Left renal pelvis (tissue), 4 donors: ENCODE measurements around the gene LAS1L. TPM values are rescaled to one million over a fixed set of nuclear protein-coding genes. Genes with fewer than 3 reads are reported as not detected.
A peak's percentile ranks its signal among the peaks of the same experiment; 100 is the strongest.
"Not testable (repeated sequence)": the region's sequence is repeated elsewhere in the genome, so short reads cannot be mapped to it uniquely, and the experiment has no call there.

ENCODE experiments used
- DNase-seq, 4 donors: peaks; one replicate each; pipeline ENCODE4 v3.0.0-alpha.2; 2013; ENCODE audit warnings: low read depth in 4 of 4, low spot score in 3 of 4
- polyA plus RNA-seq, 4 donors: library from polyadenylated mRNA; unstranded; fragments of 120-200 nt; gene quantifications; one replicate each; pipeline ENCODE4 v1.2.1, GENCODE V29; 2013; ENCODE audit not compliant: insufficient read length in 4 of 4

The LAS1L gene
- polyA plus RNA-seq = 10 to 100 TPM; 33.6 to 49.6 (median 43.2) TPM

DNA sequence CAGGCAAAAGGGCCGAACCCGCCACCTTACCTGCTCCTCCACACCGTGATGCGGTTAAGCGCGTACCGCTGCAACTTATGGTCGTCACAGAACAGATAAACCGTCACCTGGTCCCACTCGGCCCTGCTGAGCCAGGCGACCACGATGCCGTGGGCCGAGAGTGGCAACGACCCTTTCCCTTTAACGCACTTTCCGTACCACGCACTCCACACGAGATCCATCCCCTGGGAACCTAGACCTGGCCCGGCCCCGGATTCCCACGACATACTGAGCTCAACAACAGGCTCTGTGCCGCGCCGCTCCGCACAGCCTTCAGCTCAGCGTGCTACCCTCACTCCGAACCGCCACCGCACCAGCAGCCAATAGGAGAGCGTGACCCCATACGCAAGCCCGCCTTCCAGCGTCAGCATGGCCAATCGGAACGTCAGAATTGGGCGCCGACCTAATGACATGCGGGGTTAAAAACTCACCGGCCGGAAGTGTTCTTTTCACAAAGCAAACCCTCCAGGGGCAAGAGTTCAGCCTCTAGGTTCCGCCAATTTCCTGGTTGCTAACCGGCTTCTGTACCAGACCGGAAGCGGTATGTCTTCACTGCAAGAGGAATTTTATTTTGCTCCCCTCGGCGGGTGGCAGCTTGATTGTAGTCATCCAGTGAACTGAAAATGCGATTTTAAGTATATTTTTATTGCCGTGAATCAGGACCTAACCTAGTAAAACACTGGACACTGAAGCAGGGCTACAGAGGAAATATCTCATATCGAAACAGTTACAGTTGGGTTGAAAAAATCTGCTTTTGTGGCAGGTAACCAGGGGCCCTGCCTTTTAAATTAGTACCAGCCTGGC lies at the start of gene LAS1L:
Gene LAS1L, minus strand, starts transcription at position 338 of the 843 bp plus-strand sequence. Its CDS starts 72 bp downstream, at position 266.
- DNase-seq = peak; percentile 79 to 87 (median 83)

DNA sequence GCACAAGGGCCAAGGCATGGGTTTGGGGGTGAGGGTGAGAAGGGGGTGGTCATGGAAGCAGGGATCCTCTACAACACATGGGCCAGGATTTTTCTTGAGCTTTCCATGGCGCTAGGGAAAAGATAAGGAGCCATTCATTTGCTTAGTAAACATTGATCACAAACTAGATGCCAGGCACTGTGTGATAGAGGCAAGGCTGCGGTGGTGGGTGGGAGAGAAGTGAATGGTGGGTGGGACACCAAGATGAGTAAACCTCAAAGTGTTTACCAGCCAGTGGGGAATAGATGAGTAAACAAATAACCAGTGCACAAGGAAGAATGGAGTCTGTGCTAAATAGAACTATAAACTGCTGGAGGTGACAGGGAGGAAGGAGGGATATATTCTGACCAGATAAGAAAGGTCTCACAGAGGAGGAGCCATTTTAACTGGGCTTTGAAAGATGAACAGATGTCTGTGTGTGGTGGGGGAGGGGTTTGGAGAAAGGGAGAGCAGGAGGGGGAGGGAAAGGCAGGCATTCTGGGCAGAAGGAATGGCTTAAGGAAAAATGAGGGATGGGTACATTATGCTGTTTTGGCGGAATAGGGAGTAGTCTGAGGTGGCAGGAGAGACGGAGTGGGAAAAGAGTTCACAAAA lies 48.0 kb upstream of the LAS1L start:
- no peak for DNase-seq

DNA sequence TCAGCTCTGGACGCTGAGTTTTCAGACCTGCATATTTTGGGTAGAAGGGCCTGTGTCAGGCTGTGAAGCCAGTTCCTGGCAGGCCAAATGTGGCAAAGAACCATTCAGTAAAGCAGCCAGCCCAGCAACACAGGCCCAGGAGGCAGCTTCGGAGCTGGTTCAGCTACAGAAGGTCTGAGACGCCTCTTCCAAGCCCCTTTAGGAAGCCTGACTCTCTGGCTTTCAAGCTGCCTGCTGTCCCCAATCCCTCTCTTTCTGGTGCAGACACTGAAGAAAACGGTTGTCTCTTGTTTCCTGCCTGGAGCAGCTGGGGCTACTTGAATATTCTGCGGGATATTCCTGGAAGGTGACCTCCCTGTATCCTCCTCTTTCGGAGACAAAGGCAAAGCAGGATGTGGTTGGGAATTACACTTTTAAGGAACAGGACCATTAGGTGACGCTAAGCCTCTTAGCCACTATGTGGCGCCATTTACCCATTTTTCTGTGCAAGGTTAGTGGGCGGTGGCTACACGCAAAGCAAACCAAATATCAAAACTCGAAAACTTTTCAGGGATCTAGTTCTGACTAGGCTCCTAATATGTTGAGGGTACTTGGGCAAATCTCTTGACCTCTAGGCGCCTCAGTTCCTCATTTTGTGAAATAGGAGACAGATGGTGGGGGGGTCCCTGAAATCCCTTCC lies 47.2 kb upstream of the LAS1L start:
- DNase-seq = peak in 3 of 4 donors; percentile 36 to 44 (median 39)

DNA sequence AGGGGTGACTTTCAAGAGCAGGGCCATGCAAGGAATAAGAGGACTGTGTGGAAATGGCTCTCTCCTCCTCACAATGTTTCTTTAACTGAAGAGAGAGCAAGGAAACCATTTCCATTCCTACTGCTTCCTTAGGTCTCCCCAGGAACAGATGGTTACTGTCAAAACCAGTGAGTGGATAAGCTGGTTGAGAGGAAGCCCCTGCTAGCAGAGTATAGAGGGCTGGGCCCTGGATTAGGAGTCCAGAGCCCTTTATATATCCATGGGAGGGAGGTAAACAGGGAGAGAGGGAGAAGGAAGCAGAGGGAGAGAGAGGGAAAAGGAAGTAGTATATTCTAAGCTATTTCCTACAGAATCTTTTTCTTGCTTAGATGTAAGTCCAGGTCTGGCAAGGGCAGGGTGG lies 43.8 kb upstream of the LAS1L start:
- no peak for DNase-seq

DNA sequence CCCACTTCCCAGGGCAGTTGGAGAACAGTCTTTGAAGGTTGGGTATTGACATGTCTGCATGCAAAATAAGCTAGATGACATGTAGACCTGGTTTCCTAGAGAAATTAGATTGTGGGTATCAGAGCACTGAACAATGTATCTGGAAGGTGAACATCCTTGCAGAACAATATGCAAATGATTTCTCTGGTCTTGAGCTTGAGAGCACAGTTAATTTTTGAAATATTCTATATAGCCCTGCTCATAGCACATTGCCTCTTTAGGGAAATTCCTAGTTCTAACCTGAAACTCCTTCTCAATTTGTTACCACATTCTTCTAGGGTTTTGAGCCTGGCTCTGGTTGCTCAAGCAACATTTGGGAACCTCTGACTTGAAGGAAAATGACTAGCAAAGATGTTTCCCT lies 41.6 kb upstream of the LAS1L start:
- no peak for DNase-seq

DNA sequence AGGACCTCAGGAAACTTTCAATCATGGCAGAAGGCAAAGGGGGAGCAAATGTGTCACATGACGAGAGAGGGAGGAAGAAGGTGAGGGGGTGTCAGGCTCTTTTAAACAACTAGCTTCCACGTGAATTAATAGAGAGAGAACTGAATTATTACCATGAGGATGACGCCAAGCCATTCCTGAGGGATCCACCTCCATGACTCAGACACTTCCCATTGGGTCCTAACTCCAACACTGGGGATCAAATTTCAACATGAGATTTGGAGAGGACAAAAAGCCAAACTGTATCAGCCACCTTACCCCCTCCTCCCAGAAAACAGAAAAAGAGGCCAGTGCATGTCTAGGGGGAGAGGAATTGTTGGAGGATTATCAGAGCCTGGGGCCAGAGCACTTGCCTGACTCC lies 40.4 kb upstream of the LAS1L start:
- no peak for DNase-seq

DNA sequence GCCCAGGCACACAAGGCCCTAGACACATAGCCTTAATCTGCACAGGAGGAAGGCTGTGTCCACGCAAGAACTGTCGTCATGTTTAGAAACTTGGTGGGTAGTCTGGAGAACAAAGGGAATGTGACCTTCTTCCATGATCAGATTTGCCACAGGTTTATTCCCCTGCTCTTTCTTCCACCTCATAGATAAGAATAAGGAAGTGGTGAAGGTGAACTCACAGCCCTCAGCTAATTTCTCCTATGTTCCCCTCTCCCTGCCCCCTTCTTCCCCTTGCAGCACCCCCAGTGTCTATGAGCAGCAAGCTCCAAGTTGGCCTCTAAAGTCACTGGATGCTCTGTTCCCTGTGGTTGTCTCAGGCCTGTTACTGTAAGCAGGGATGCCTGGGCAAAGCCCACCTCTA lies 39.8 kb upstream of the LAS1L start:
- no peak for DNase-seq

DNA sequence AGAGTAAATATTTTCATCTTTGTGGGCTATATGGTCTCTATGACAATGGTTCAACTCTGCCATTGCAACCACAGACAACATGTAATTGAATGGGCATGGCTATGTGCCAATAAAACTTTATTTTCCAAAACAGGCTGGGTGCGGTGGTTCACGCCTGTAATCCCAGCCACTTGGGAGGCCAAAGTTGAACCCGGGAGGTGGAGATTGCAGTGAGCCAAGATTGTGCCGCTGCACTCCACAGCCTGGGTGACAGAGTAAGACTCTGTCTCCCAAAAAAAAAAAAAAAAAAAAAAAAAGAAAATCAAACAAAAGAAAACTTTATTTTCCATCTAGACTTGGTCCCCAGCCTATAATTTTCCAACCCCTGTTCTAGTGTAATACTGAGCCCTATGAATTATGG lies 38.4 kb upstream of the LAS1L start:
- no peak for DNase-seq

DNA sequence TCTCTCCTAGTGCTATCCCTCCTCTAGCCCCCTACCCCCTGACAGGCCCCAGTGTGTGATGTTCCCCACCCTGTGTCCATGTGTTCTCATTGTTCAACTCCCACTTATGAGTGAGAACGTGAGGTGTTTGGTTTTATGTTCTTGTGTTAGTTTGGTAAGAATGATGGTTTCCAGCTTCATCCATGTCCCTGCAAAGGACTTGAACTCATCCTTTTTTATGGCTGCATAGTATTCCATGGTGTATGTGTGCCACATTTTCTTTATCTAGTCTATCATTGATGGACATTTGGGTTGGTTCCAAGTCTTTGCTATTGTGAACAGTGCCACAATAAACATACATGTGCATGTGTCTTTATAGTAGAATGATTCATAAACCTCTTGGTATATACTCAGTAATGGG lies 28.3 kb upstream of the LAS1L start:
- not testable (repeated sequence) for DNase-seq

DNA sequence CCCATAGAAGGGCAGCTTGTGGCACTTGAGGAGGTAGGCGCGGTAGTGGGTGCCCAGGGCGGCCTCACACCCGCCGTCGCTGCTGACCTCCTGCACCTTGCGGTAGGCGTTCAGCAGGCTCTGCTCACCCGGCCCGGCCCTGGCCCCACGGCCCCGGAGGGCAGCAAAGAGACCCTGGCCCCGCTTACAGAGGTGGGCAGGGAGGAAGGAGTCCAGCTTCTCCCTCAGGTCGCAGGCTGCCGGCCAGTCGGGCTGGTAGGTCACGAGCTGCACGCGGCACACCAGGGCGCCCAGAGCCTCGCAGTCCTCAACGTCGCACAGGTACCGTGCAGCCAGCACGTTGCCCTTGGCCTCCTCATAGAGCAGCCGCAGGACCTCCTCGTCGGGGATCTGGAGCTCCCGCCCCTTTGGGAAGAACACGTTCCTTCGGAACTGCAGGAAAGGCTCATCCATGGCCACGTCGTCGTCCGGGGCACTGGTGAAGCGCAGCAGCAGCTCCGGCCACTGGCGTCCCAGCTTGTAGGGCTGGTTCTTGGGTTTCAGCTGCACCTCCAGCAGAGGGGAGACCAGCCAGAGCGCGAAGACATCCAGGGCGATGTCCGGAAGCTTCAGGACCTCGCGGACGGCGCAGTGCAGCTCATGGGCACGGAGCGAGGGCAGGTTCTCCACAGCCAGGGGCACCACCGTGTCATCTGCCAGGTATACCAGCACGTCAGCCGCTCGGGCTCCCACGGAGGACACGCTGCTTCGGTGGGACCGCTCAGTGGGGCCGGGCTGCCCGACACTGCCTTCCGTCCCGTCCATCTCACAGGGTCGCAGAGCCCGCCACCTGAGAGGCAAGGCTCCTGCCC lies 17.1 kb upstream of the LAS1L start:
- no peak for DNase-seq

DNA sequence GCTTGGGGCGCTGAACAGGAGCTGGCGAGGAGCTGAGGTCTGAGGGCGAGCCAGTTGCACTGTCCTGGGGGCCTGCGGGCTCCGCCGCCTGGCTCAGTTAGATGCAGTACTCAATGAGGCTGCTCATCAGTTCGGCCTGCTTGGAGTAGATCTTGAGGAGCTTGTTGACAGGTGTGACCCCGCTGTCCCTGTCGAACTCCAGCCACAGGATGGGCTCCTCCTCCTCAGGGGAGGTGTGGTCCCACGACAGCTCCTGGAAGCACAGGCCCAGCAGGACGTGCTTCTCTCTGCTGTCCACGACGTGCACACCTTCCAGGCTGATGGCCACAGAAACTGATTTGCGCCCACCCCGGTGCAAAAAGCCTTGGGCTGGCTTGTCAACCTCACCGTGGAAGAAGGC lies 16.5 kb upstream of the LAS1L start:
- DNase-seq = no peak

DNA sequence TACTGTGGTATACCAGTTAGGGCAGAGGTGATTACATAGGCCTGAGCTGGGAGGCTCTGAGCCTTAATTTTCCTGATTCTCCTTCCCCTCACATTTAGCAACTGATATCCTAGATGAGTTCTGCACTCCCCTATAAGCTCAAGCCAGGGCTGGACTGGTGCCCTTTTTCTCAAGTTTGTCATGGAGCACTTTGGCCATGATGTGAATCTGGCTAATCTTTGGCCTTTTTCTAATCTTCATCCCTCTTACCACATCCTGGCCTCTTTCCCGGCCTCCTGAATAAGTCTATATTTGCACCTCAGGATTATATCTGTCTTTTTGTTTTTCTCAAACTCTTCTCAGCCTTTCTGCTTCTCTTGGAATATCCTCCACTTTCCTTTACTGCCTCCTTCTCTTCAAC lies 10.9 kb upstream of the LAS1L start:
- DNase-seq = no peak

DNA sequence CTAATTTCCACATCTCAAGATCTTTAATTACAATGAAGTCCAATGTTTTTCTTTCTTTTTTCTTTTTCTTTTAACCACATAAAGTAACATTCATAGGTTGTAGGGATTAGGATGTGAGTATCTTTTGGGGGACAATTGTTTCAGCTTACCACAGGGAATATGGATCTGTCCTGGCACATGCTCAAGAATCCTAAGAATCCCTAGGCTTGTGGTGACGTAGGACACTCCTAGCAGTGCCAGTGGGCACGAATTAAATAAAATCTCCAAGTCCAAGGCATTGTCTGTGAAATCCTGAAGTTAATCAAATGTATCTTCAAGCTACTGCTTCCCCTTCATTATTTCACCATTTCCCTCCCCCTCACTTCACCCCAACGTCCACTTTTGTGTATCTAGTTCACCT lies 2.6 kb upstream of the LAS1L start:
- DNase-seq = no peak

DNA sequence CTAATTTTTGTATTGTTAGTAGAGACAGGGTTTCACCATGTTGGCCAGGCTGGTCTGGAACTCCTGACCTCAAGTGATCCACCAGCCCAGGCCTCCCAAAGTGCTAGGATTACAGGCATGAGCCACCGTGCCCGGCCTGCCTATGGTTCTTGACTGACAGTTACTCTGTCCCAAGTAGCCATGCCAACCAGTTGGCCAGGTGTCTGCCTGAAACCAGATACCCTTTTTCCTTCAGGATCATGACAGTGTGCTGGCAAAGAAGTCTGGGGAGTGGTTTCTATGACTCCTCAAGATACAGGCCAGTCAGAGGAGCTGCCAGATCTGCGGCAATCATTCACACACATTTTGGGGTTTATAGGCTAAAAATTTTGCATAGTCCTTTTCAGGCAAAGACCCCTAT lies 1.7 kb upstream of the LAS1L start:
- no peak for DNase-seq

DNA sequence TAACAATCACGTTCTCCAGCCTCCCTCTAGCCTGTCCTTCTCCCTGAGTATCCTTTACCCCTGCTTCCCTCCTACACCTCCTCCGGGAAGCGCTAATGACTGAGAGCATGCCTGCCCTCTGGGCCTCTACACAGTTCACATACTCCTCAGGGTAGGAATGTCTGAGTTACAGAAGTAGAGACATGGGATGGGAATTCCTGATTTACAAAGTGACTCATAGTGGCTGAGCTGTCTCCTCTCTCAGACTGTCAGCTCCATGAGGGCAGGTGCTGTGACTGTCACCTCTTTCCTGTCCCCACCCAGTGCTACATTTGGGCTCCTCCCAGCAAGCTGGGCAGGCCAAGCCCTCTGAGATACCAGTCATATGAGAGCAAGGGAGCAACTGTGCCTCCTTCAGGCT lies 2.6 kb downstream of the LAS1L start:
- DNase-seq = no peak

DNA sequence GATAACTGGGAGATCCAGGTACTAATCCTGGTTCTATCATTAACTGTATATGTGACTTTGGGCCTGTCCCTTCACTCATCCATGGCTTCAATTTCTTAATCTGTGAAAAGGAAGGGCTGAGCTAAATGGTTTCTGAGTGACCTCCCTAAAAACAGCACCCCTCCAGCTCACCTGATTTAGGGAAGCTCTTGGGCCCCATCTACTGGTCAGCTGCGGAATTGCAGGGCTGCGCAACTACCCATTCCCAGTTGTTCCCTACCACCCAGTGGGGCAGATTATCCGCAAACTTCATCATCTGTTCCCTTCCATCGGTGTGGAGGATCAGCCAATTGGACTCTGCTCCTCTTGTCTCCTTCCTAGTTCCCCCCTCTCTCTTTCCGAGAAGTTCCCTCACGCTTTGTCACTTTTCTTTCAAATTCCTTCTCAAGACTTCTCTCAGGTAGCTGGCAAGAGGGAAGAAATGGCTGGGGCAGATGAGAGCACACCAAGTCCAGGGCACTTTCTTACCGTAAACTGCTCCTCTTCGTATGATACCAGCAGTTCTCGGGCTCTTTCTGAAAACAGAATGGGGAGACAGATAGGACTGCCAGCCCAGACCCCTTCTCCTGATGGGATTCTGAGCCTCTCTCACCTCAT lies 5.8 kb downstream of the LAS1L start:
- no peak for DNase-seq

DNA sequence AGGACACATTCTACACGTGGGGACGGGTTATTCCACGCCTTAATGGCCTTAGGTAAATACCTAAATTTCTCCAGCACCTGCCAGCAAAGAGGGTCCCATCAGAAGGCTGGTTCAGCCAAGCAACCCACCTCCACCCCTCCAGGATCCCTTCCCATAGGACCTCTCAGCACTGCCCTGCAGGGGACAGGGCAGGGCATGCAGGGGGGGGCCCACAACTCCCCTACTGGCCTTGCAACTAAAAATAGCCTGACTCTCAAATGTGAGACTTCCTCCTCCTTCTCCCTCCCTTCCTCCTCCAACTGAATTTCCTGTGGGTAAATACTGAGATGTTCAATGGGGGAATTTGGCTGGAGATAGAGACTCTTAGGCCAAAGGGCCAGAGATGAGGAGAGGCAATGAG lies 6.3 kb downstream of the LAS1L start:
- DNase-seq = no peak

DNA sequence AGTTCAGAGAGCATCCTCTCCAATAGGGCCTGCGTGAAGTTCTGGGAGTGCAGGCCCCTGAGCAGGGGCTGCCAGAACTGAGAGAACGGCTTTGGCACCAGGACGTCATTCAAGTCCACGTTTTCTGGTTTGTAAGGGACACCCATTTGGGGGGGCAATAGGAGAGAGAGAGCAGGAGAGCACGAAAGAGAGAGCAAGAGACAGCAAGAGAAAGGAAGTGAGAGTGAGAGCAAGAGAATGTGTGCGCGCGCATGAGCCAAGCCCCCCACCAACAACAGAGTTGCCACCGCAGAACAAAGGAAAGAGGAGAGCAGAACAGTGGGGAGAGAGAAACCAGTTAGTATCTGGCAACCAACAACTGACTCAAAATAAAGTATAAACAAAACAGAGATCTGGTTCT lies 10.4 kb downstream of the LAS1L start:
- DNase-seq = no peak

DNA sequence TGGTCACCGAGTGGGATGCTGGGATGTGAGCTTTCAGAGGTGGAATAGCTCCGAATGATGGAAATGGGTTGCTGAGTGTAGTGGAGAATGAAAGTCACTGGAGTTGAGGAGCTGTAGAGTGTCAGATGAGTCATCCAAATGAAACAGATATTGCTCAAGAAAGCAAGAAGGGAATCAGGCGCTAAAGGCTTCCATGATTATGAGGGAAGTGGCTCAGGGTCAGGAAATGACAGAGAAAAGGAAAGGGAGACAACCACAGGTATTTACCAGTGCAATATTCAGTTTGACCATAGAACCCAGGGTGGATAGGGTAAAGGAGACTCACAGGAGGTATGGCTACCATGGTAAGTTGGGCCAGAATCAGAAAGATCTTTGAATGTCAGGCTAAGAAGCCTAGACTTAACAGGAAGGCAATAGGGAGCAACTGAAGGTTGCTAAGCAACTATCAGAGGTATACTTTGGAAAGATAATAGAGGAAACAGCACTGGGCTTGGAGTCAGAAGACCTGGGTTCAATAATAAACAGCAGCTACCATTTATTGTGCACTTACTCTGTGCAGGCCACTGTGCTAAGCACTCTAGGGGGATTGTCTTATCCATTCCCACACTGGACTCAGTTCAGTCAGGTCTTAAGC lies 11.7 kb downstream of the LAS1L start:
- DNase-seq = no peak

DNA sequence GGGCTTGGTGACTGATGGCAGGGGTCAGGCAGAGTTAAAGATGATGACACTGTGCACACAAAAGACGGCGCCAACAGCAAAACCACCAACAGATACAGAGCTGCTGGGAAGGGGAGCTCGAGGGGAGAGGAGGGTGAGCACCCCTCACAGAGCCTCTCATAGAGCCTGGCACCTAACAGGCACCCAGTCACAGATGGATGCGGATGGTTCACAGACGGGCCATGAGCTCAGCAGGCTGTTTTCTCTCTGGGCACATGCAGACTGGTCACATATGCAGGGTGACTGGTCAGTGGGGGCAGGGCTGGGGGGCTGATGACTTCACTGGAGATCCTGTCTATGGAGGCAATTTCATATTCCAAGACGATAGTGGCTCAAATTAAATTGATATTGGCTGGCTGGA lies 15.1 kb downstream of the LAS1L start:
- DNase-seq = not testable (repeated sequence)
